WERI-Rb-1 (cell line): ENCODE measurements around the gene DNAJC11.

ENCODE experiments used
- DNase-seq: peaks from one replicate; pipeline ENCODE4 v3.0.0-alpha.2; 2020
- H3K27ac ChIP-seq: fragments of 250-450 bp; sonication (Bioruptor Pico); 2 replicates; pipeline ENCODE4 v1.5.1; 2020; ENCODE audit warnings: mild to moderate bottlenecking, moderate library complexity
- H3K27me3 ChIP-seq: fragments of 250-450 bp; sonication (Bioruptor Pico); 2 replicates; pipeline ENCODE4 v1.5.1; 2021; ENCODE audit warnings: mild to moderate bottlenecking, low read depth, moderate library complexity; ENCODE audit not compliant: insufficient read depth, severe bottlenecking
- H3K36me3 ChIP-seq: fragments of 250-450 bp; sonication (Bioruptor Pico); 2 replicates; pipeline ENCODE4 v1.5.1; 2020; ENCODE audit warnings: mild to moderate bottlenecking, moderate library complexity
- H3K4me3 ChIP-seq: 2 replicates; pipeline ENCODE4 v1.5.1; 2011; ENCODE audit warnings: low read depth, mild to moderate bottlenecking, control low read depth, low read length
- H3K9me3 ChIP-seq: fragments of 250-450 bp; sonication (Bioruptor Pico); 2 replicates; pipeline ENCODE4 v1.5.1; 2021; ENCODE audit warnings: mild to moderate bottlenecking, moderate library complexity; ENCODE audit not compliant: severe bottlenecking
- TF ChIP-seq, protein P1 (sequence below): IDR thresholded peaks from 2 replicates; pipeline ENCODE4 v1.5.1; 2011; ENCODE audit warnings: low read depth, mild to moderate bottlenecking, control low read depth, inconsistent platforms, low read length

The DNAJC11 gene

DNA sequence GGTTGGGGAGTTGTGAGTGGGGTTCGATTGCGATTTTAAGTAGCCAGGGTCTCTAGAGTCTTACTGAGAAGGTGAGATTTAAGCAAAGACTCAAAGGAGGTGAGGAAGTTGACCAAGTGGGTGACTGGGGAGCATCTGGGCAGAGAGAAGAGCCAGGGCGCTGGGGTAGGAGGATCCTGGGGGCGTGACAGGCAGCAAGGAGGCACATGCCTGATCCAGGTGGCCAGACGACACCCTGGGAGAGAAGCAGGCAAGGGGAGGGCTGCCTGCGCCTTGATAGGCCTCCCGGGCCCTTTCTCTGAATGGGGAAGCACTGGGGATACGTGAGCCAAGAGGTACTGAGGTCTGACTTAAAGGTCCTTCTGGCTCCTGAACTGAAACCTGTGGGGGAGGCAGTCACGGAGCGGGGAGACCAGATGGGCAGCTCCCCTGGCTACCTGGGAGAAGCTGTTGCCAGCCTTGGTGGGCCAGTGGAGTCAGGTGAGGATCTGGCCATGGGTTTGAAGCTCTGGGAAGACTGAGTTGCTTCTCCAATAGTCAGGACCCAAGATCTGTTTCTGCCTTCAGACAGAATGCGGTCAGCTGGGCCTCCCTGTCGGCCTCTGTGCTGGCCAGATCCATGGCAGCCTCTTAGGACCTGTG is 116.4 kb downstream of the DNAJC11 start:
- Histone ChIP-seq H3K36me3 (peaks cover 65% of the 10 kb centered on the region), H3K27ac (peak overlapping the region; percentile 81), H3K27me3 (no peaks in the 10 kb centered on the region), H3K4me3 (0 out of 2 replicates have a peak overlapping the region, but pooled peaks have one; percentile 1), H3K9me3 (no peaks in the 10 kb centered on the region)
- peak; percentile 77 for DNase-seq
- TF ChIP-seq, protein P1, sequence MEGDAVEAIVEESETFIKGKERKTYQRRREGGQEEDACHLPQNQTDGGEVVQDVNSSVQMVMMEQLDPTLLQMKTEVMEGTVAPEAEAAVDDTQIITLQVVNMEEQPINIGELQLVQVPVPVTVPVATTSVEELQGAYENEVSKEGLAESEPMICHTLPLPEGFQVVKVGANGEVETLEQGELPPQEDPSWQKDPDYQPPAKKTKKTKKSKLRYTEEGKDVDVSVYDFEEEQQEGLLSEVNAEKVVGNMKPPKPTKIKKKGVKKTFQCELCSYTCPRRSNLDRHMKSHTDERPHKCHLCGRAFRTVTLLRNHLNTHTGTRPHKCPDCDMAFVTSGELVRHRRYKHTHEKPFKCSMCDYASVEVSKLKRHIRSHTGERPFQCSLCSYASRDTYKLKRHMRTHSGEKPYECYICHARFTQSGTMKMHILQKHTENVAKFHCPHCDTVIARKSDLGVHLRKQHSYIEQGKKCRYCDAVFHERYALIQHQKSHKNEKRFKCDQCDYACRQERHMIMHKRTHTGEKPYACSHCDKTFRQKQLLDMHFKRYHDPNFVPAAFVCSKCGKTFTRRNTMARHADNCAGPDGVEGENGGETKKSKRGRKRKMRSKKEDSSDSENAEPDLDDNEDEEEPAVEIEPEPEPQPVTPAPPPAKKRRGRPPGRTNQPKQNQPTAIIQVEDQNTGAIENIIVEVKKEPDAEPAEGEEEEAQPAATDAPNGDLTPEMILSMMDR, result no peak
